Endodermal cell (in vitro differentiated cells): ENCODE measurements around the gene PARVB. TPM values are rescaled to one million over a fixed set of nuclear protein-coding genes. Genes with fewer than 3 reads are reported as not detected.

Source experiments
- DNase-seq: peaks from one replicate; pipeline ENCODE4 v3.0.0-alpha.2; 2017
- H3K27ac ChIP-seq: 2 replicates; pipeline ENCODE4 v1.5.1; 2013; ENCODE audit warnings: mild to moderate bottlenecking, low read depth, low read length, moderate library complexity
- H3K27me3 ChIP-seq: 2 replicates; pipeline ENCODE4 v1.6.1; 2013; ENCODE audit warnings: mild to moderate bottlenecking, low read length, moderate library complexity; ENCODE audit not compliant: insufficient read depth, control insufficient read depth, poor library complexity, severe bottlenecking
- H3K36me3 ChIP-seq: 2 replicates; pipeline ENCODE4 v1.7.0; 2013; ENCODE audit warnings: mild to moderate bottlenecking, low read length, moderate library complexity; ENCODE audit not compliant: control insufficient read depth, insufficient read depth
- H3K4me1 ChIP-seq: one replicate; pipeline ENCODE4 v1.7.0; 2013; ENCODE audit warnings: low read length; ENCODE audit not compliant: control insufficient read depth, insufficient read depth
- H3K4me3 ChIP-seq: 2 replicates; pipeline ENCODE4 v1.5.1; 2013; ENCODE audit warnings: mild to moderate bottlenecking, low read length, moderate library complexity
- H3K9ac ChIP-seq: 2 replicates; pipeline ENCODE4 v1.6.1; 2013; ENCODE audit warnings: mild to moderate bottlenecking, low read length, moderate library complexity; ENCODE audit not compliant: poor library complexity, severe bottlenecking; ENCODE audit errors: extremely low read depth
- H3K9me3 ChIP-seq: 2 replicates; pipeline ENCODE4 v1.6.1; 2013; ENCODE audit warnings: mild to moderate bottlenecking, low read length, moderate library complexity; ENCODE audit not compliant: control insufficient read depth
- H3K27ac Mint-ChIP-seq: 2 replicates; pipeline ENCODE4 v1.8.0; 2020; ENCODE audit warnings: mixed read lengths
- H3K27me3 Mint-ChIP-seq: 2 replicates; pipeline ENCODE4 v1.8.0; 2021; ENCODE audit warnings: mild to moderate bottlenecking, mixed read lengths; ENCODE audit not compliant: insufficient read depth
- H3K36me3 Mint-ChIP-seq: 2 replicates; pipeline ENCODE4 v1.8.0; 2020; ENCODE audit warnings: low read depth, mixed read lengths
- H3K4me1 Mint-ChIP-seq: 2 replicates; pipeline ENCODE4 v1.8.0; 2020; ENCODE audit warnings: mixed read lengths
- H3K4me3 Mint-ChIP-seq: 2 replicates; pipeline ENCODE4 v1.8.0; 2020; ENCODE audit warnings: mild to moderate bottlenecking, moderate library complexity, mixed read lengths
- H3K9me3 Mint-ChIP-seq: 2 replicates; pipeline ENCODE4 v1.8.0; 2020; ENCODE audit warnings: mild to moderate bottlenecking, mixed read lengths
- CTCF ChIP-seq: fragments of 200-600 bp; sonication (generic); conservative IDR thresholded peaks from 2 replicates; pipeline ENCODE4 v1.5.0; 2021; ENCODE audit warnings: antibody characterized with exemption, mild to moderate bottlenecking
- WGBS, 2 experiments: methylation state at CpG; one replicate each; pipeline versions ENCODE4 v1.1.5 to v1.1.7; 2013; ENCODE audit warnings: missing lambda C conversion rate in 2 of 2, mixed read lengths in 1 of 2; ENCODE audit not compliant: insufficient coverage in 1 of 2, insufficient read length in 1 of 2; 5-methylcytosine and 5-hydroxymethylcytosine counted together
- total RNA-seq, 2 donors: library from RNA; stranded (reverse); fragmentation: NEBNext Ultra II Directional in 1 of 2; extraction: Animal tissue kit (Norgen Biotek cat#: 25700) in 1 of 2; gene quantifications; 2 replicates in 1 of 2; 3 replicates in 1 of 2; pipeline ENCODE4 v1.2.1, GENCODE V29; 2021

PARVB gene
- total RNA-seq, 2 donors from 2014 or later, result 29.6 to 32.3 TPM

DNA sequence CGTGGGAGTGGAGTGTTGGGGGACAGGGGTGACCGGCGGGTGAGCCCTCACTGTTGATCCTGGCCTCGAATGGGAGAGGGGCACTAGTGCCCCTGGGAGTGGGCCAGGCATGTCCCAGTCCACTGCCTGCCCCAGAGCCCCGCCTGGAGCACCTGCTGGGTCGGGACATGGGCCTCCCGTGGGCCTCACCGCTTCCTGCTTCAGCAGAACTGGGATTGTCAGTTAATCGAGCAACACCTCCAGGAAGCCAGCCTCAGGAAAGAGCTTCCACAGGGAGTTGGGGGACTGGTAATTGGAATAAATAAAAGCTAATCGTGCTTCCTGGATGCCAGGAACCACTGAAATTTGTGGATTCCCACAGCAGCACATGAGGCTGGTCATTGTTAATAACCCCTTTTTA lies 43.8 kb downstream of the PARVB start:
- 77 to 84% methylated on average over 4 to 10 of the region's 10 CpGs for WGBS, 2 experiments
- Histone ChIP-seq H3K9ac (no peak overlapping the region), H3K4me3 (no peak overlapping the region), H3K27me3 (no peaks in the 10 kb centered on the region), H3K27ac (no peak overlapping the region), H3K36me3 (no peaks in the 10 kb centered on the region), H3K9me3 (no peaks in the 10 kb centered on the region), H3K4me1 (no peaks in the 10 kb centered on the region)
- Mint-ChIP-seq H3K4me3 (no peak overlapping the region), H3K36me3 (no peaks in the 10 kb centered on the region), H3K4me1 (peaks cover 1% of the 10 kb centered on the region), H3K27ac (no peak overlapping the region), H3K9me3 (no peaks in the 10 kb centered on the region), H3K27me3 (no peaks in the 10 kb centered on the region)
- DNase-seq, result no peak
- no peak for TF ChIP-seq CTCF

DNA sequence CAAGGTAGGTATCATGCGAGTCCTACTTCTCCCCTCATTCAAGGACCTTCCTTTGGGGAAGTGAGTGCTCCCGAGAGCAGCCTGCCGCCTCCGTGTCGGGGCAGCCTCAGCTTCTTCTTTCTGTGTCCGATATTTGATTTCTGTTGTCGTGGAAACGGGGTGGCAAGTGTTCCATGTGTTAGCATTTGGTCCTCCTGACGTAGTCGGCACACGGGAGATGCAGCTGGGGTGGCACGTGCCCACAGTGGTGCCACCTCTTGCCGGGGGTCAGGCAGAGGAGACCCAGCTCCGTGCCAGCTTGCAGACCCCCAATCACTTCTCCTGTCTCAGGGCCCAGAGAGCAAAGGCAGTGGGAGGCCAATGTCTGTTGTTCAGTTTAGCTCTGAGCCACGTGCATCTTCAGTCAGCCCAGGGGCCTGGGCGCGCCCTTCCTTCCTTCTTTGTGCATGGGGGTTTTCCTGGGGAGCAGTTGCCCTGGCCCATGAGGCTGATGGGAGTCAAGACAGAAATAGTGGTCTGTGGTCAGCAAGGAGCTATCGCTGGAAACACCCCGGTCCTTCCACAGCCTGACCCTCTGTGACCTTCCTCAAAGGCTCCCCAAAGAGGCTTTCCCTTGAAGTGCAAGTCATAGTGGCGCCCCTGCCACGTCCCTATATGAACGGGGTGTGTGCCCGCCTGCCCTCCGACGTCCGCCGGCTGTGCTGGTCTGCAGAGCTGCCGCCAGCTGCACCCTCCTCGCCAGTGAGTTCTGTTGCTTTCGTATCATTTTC lies 44.5 kb downstream of the PARVB start:
- H3K4me1 Mint-ChIP-seq, result no peaks in the 10 kb centered on the region
- Histone ChIP-seq H3K27ac (no peak overlapping the region), H3K9ac (no peak overlapping the region), H3K27me3 (no peaks in the 10 kb centered on the region), H3K9me3 (no peaks in the 10 kb centered on the region), H3K4me1 (no peaks in the 10 kb centered on the region), H3K4me3 (no peak overlapping the region), H3K36me3 (no peaks in the 10 kb centered on the region)
- H3K27ac Mint-ChIP-seq, result no peak overlapping the region
- no peak for TF ChIP-seq CTCF
- no peaks in the 10 kb centered on the region for H3K9me3 Mint-ChIP-seq
- no peaks in the 10 kb centered on the region for H3K27me3 Mint-ChIP-seq
- 92% methylated on average over 29 to 30 of the region's 30 CpGs for WGBS, 2 experiments
- H3K36me3 Mint-ChIP-seq, result no peaks in the 10 kb centered on the region
- H3K4me3 Mint-ChIP-seq, result no peak overlapping the region
- no peak for DNase-seq

DNA sequence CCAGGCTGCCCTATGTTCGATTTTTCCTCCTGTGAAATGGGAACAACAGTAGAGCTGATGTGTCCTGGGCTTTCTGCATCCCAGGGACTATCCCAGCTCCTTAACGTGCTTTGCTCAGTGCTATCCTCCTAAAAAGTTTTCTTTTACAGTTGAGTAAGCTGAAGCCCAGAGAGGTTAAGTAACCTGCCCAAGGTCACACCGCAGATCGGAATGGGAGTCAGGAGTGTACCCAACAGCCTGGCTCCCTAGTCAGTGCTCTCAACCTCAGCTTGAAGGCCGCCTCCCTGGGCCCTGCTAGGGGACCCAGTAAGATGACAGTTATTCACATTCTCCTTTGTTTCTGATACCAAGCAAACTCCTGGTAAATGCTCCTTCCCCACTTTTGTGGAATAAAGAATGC lies 45.9 kb downstream of the PARVB start:
- WGBS, 2 experiments, result 92 to 100% methylated on average over 4 to 5 of the region's 5 CpGs
- H3K27ac Mint-ChIP-seq, result no peak overlapping the region
- Histone ChIP-seq H3K4me3 (no peak overlapping the region), H3K9me3 (no peaks in the 10 kb centered on the region), H3K9ac (no peak overlapping the region), H3K27me3 (no peaks in the 10 kb centered on the region), H3K36me3 (no peaks in the 10 kb centered on the region), H3K4me1 (no peaks in the 10 kb centered on the region), H3K27ac (no peak overlapping the region)
- H3K27me3 Mint-ChIP-seq, result no peaks in the 10 kb centered on the region
- H3K4me1 Mint-ChIP-seq, result no peaks in the 10 kb centered on the region
- no peaks in the 10 kb centered on the region for H3K36me3 Mint-ChIP-seq
- H3K4me3 Mint-ChIP-seq, result no peak overlapping the region
- no peak for DNase-seq
- H3K9me3 Mint-ChIP-seq, result no peaks in the 10 kb centered on the region
- TF ChIP-seq CTCF, result no peak
